Lower lobe of right lung (tissue), 2 donors: ENCODE data around the gene C4orf36. TPM values are rescaled to one million over a fixed set of nuclear protein-coding genes. Genes with fewer than 3 reads are reported as not detected.

Experiments used
- ATAC-seq, 2 donors: fragments of 200-7000 bp; cut with Tn5 transposase; one replicate each; pipeline ENCODE4 v1.9.1; 2020 to 2022; ENCODE audit warnings: mild to moderate bottlenecking in 2 of 2, moderate library complexity in 2 of 2
- DNase-seq: peaks from one replicate; pipeline ENCODE4 v3.0.0-alpha.2; 2020
- H3K27ac ChIP-seq: fragments of 200-600 bp; one replicate; pipeline ENCODE4 v1.8.0; 2022
- H3K27me3 ChIP-seq: fragments of 200-600 bp; one replicate; pipeline ENCODE4 v1.8.0; 2022; ENCODE audit warnings: low read depth
- H3K36me3 ChIP-seq: fragments of 200-600 bp; one replicate; pipeline ENCODE4 v1.8.0; 2022; ENCODE audit warnings: mild to moderate bottlenecking
- H3K4me1 ChIP-seq: fragments of 200-600 bp; one replicate; pipeline ENCODE4 v1.8.0; 2022
- H3K4me3 ChIP-seq: fragments of 200-600 bp; one replicate; pipeline ENCODE4 v1.8.0; 2022; ENCODE audit warnings: mild to moderate bottlenecking
- H3K9me3 ChIP-seq: fragments of 200-600 bp; one replicate; pipeline ENCODE4 v1.8.0; 2022
- CTCF ChIP-seq: fragments of 200-600 bp; IDR thresholded peaks from one replicate; pipeline ENCODE4 v1.8.0; 2022; ENCODE audit warnings: antibody characterized with exemption, mild to moderate bottlenecking
- intact Hi-C: fragments of 100-400 bp; cut with DNase I; formaldehyde crosslinking; loops from one replicate; pipeline ENCODE4 v1.11.0; 2022
- total RNA-seq: library from RNA; stranded (reverse); fragmentation: NEBNext Ultra II Directional; extraction: Animal tissue kit (Norgen Biotek cat#: 25700); gene quantifications from one replicate; pipeline ENCODE4 v1.2.1, GENCODE V29; 2021
- donor health status: DM: no; HTN: yes; CAD: no; lungs with severe emphysema.

The C4orf36 gene
- total RNA-seq, 1 donor from 2014 or later: 1.6 TPM

DNA sequence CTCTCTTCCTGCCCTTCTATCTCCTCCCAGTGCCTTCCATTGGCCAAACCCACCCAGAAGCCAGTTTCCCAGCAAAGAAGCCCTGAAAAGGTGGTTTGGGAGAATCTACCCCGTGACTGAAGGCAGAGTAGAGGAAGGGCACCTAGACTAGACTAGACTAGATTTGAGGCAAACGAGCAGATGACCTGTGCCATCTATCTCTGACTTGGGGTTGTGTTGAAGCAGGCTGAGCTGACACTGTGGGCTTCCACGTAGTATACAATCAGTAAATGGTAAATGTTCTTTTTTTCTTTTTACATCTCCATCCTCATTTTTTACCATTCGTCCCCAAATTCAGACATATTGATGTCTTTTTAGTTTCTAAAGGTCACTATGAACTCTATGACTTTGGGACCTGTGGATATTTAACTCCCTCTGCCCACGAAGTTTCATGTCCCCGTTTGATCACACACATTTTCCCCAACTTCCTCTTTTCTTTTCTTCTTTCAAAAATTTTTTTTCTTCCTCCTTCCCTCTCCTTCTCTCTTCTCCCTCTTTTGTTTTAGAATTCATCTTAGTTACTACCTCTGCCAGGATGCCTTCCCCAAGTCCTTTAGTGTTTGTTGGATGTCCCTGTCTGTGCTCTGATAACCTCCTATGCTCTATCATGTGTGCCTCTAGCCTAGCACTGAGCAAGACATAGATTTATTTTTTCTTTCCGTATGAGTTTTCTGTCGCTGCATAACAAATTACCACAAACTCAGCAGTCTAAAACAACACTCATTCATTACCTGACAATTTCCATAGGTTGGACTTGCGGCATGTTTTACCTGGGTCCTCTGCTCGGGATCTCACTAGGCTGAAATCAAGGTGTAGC is 36.4 kb upstream of the C4orf36 start:
- no peak for DNase-seq
- Histone ChIP-seq H3K4me3 (no peak overlapping the region), H3K27ac (no peak overlapping the region), H3K27me3 (no peaks in the 10 kb centered on the region), H3K4me1 (peaks cover 22% of the 10 kb centered on the region), H3K9me3 (no peaks in the 10 kb centered on the region), H3K36me3 (peaks cover 3% of the 10 kb centered on the region)
- intact Hi-C loops: loop anchor here (10.0 kb wide), 2 partner anchors 166 to 306 kb away; no protein-coding TSS in a partner anchor
- peak in 1 of 2 donors; percentile 7 for ATAC-seq
- TF ChIP-seq CTCF: no peak

GRCh38 chr4:86927843-86928395 is 35.7 kb upstream of the C4orf36 start:
- intact Hi-C loops: loop anchor here (10.0 kb wide), 2 partner anchors 167 to 307 kb away; no protein-coding TSS in a partner anchor
- DNase-seq (no peak), ATAC-seq (peak; percentile 68 to 80)
- Histone ChIP-seq H3K27me3 (no peaks in the 10 kb centered on the region), H3K36me3 (peaks cover 3% of the 10 kb centered on the region), H3K9me3 (no peaks in the 10 kb centered on the region), H3K4me1 (peaks cover 17% of the 10 kb centered on the region), H3K4me3 (no peak overlapping the region), H3K27ac (no peak overlapping the region)
- TF ChIP-seq CTCF: no peak

DNA sequence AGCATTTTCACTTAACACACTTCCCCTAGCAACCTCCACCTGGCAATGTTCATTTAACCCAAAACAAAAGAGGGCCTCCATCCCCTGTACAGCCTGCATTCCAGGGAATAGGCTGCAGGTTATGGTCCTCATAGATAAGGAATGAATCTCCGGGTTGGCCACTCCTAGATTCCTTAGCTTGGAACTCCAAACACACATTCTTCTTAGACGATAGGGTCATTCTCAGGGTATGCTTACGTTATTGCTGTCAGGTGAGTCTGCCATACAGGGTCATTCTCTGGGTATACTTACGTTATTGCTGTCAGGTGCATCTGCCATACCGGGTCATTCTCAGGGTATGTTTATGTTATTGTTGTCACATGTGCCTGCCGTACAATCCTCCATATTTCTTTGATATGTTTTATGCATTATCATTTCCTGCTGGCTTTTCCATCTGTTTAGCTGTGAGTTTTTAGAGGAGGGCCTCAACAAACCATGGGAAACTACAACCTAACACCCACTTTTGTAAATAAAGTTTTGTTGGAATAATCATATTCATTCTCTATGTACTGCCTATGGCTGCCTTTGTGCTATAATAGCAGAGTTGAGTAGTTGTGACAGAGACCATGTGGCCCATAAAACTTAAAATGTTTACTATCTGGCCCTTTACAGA is 34.3 kb upstream of the C4orf36 start:
- DNase-seq (no peak), ATAC-seq (peak in 1 of 2 donors; percentile 46)
- Histone ChIP-seq H3K4me3 (no peak overlapping the region), H3K36me3 (peaks cover 3% of the 10 kb centered on the region), H3K27me3 (no peaks in the 10 kb centered on the region), H3K9me3 (no peaks in the 10 kb centered on the region), H3K4me1 (peaks cover 25% of the 10 kb centered on the region), H3K27ac (no peak overlapping the region)
- intact Hi-C loops: loop anchor here (10.0 kb wide), 2 partner anchors 168 to 308 kb away; no protein-coding TSS in a partner anchor
- TF ChIP-seq CTCF: no peak

DNA sequence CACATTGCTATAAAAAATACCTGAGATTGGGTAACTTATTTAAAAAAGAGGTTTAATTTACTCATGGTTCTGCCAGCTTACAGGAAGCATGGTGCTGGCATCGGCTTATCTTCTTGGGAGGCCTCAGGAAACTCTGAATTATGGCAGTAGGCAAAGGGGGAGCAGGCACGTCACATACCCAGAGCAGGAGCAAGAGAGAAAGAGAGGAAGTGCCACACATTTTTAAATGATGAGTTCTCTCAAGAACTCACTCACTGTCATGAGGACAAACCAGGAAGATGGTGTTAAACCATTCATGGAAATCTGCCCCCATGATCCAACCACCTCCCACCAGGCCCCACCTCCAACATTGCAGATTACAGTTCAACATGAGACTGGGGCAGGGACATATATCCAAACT is 32.6 kb upstream of the C4orf36 start:
- no peak overlapping the region for H3K4me3 ChIP-seq
- H3K27ac ChIP-seq: no peak overlapping the region
- intact Hi-C loops: loop anchor here (10.0 kb wide), 2 partner anchors 170 to 310 kb away; no protein-coding TSS in a partner anchor
- no peak for TF ChIP-seq CTCF
- H3K4me1 ChIP-seq: peaks cover 25% of the 10 kb centered on the region
- H3K9me3 ChIP-seq: no peaks in the 10 kb centered on the region
- no peaks in the 10 kb centered on the region for H3K36me3 ChIP-seq
- H3K27me3 ChIP-seq: no peaks in the 10 kb centered on the region
- DNase-seq: no peak
- ATAC-seq: no peak

DNA sequence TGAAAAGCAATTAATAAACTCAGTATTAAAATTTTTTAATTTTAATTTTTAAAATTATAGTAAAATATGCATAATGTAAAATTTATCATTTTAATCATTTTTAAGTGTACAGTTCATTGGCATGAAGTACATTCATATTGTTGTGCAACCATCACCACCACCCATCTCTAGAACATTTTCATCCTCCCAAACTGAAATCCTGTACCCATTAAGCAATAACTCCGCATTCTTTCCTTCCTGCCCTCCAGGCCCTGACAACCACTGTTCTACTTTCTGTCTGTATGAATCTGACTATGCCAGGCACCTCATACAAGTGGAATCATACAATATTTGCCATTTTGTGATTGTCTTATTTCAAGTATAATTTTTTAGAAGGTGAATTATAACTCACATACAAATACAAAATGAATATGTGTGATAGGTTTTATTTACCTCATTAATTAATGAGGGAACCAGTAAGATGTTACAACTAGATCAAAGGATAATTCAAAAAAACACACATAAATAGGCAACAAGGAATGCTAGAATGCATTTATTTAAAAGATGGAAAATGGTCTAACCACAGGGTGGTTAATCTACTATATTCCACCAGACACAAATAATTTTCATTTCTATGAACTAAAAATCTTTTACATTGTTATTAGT is 29.5 kb upstream of the C4orf36 start:
- intact Hi-C loops: loop anchor here (10.0 kb wide), 2 partner anchors 173 to 313 kb away; no protein-coding TSS in a partner anchor

More for the DNA sequence above, 29.5 kb upstream of the C4orf36 start:
- H3K36me3 ChIP-seq: no peaks in the 10 kb centered on the region
- H3K4me3 ChIP-seq: no peak overlapping the region
- H3K9me3 ChIP-seq: no peaks in the 10 kb centered on the region
- ATAC-seq (peak in 1 of 2 donors; percentile 39), DNase-seq (no peak)
- H3K27ac ChIP-seq: no peak overlapping the region
- no peak for TF ChIP-seq CTCF
- peaks cover 18% of the 10 kb centered on the region for H3K4me1 ChIP-seq
- H3K27me3 ChIP-seq: no peaks in the 10 kb centered on the region
